ENCODE measurements around the gene ICAM2.

The ICAM2 gene

DNA sequence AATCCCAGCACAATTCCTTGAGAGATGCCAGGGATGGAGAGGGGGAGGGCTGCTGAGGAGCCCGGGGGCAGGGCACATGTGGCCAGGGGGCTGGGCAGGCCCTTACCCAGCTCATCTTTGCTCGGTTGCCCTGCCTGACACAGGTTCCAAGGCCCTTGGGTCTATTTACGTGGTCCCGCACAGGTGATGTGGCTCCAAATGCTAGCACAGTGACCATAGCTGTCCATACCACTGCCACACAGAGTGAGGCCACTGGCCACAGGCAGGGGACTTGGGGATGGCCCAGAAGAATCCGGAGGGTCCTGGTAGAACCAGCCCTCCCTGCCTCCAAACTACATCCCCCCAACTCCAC lies 32.3 kb downstream of the ICAM2 start:
- no peak overlapping the region for H3K4me3 ChIP-seq (ENCODE audit: low read length)
- TF ChIP-seq, protein P1, sequence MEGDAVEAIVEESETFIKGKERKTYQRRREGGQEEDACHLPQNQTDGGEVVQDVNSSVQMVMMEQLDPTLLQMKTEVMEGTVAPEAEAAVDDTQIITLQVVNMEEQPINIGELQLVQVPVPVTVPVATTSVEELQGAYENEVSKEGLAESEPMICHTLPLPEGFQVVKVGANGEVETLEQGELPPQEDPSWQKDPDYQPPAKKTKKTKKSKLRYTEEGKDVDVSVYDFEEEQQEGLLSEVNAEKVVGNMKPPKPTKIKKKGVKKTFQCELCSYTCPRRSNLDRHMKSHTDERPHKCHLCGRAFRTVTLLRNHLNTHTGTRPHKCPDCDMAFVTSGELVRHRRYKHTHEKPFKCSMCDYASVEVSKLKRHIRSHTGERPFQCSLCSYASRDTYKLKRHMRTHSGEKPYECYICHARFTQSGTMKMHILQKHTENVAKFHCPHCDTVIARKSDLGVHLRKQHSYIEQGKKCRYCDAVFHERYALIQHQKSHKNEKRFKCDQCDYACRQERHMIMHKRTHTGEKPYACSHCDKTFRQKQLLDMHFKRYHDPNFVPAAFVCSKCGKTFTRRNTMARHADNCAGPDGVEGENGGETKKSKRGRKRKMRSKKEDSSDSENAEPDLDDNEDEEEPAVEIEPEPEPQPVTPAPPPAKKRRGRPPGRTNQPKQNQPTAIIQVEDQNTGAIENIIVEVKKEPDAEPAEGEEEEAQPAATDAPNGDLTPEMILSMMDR (conservative IDR thresholded peaks at IDR 0.05; ENCODE audit: low read length), result no peak
- no peak for DNase-seq (ENCODE audit: low read depth)

GRCh38 chr17:63987221-63988126 lies 33.0 kb downstream of the ICAM2 start:
- no peak overlapping the region for H3K4me3 ChIP-seq (ENCODE audit: low read length)
- TF ChIP-seq, protein P1 (conservative IDR thresholded peaks at IDR 0.05; ENCODE audit: low read length), result no peak
- no peak for DNase-seq (ENCODE audit: low read depth)

GRCh38 chr17:63986821-63987220 lies 33.6 kb downstream of the ICAM2 start:
- DNase-seq (ENCODE audit: low read depth), result no peak
- H3K4me3 ChIP-seq (ENCODE audit: low read length), result no peak overlapping the region
- TF ChIP-seq, protein P1 (conservative IDR thresholded peaks at IDR 0.05; ENCODE audit: low read length), result no peak

- TF ChIP-seq, protein P1 (conservative IDR thresholded peaks at IDR 0.05; ENCODE audit: low read length), result no peak
- H3K4me3 ChIP-seq (ENCODE audit: low read length), result no peak overlapping the region
- no peak for DNase-seq (ENCODE audit: low read depth)
These were observed 34.9 kb downstream of the ICAM2 start for GRCh38 chr17:63985387-63986140.

- no peak overlapping the region for H3K4me3 ChIP-seq (ENCODE audit: low read length)
- peak; percentile 94 for DNase-seq (ENCODE audit: low read depth)
- TF ChIP-seq, protein P1 (conservative IDR thresholded peaks at IDR 0.05; ENCODE audit: low read length), result peak; percentile 25; the same call in 1 of the 2 replicates
These were observed 35.6 kb downstream of the ICAM2 start for GRCh38 chr17:63984651-63985386.

GRCh38 chr17:63984236-63984635 lies 36.2 kb downstream of the ICAM2 start:
- TF ChIP-seq, protein P1 (conservative IDR thresholded peaks at IDR 0.05; ENCODE audit: low read length), result no peak
- peak; percentile 85 for DNase-seq (ENCODE audit: low read depth)
- H3K4me3 ChIP-seq (ENCODE audit: low read length), result no peak overlapping the region
